Measurements from ENCODE around the gene CCDC60. TPM values are rescaled to one million over a fixed set of nuclear protein-coding genes. Genes with fewer than 3 reads are reported as not detected.

CCDC60 gene
- total RNA-seq, 1 donor from 2014 or later = not detected

- POLR2A ChIA-PET = no interaction called here
- Mint-ChIP-seq H3K4me1 (no peaks in the 10 kb centered on the region), H3K27ac (no peak overlapping the region), H3K36me3 (ENCODE audit: low read depth) (no peaks in the 10 kb centered on the region), H3K27me3 (peaks cover 13% of the 10 kb centered on the region), H3K4me3 (no peak overlapping the region), H3K9me3 (no peaks in the 10 kb centered on the region)
- no peak for DNase-seq
- CTCF ChIA-PET = no interaction called here
- intact Hi-C loops (cut with micrococcal nuclease) = no loop called here
- ATAC-seq (ENCODE audit: low read depth) = no peak
- TF ChIP-seq CTCF (IDR thresholded peaks at IDR 0.05) = no peak
Measured at GRCh38 chr12:119389687-119390086, 55.2 kb downstream of the CCDC60 start.

DNA sequence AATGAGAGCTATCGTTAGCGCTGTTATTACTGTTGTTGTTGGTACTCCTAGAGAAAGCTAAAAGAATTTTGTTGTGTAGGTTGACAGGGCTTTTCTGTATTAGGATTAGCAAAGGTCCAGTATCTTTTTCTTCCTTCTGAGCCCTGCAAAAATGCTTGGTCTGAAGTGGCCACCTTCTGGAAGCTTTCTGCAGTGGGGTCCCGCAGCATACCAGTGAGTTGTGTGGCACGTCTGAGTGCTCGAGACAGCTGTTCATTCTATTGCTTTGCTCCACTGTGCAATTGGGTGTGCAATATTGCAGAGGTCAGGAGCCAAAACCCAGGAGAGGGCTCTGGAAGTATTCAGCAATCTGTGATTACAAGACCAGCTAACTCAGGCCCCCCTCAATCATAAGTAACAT lies 57.1 kb downstream of the CCDC60 start:
- intact Hi-C loops (cut with micrococcal nuclease) = no loop called here
- Mint-ChIP-seq H3K27ac (no peak overlapping the region), H3K36me3 (ENCODE audit: low read depth) (no peaks in the 10 kb centered on the region), H3K4me1 (no peaks in the 10 kb centered on the region), H3K9me3 (no peaks in the 10 kb centered on the region), H3K27me3 (peaks cover 13% of the 10 kb centered on the region), H3K4me3 (no peak overlapping the region)
- TF ChIP-seq CTCF (IDR thresholded peaks at IDR 0.05) = no peak
- DNase-seq (no peak), ATAC-seq (ENCODE audit: low read depth) (no peak)
- ChIA-PET POLR2A (no interaction called here), CTCF (no interaction called here)

GRCh38 chr12:119393677-119394076 lies 59.1 kb downstream of the CCDC60 start:
- peaks cover 5% of the 10 kb centered on the region for H3K27me3 Mint-ChIP-seq
- DNase-seq (no peak), ATAC-seq (ENCODE audit: low read depth) (no peak)
- intact Hi-C loops (cut with micrococcal nuclease) = no loop called here
- H3K36me3 Mint-ChIP-seq (ENCODE audit: low read depth) = no peaks in the 10 kb centered on the region
- no peaks in the 10 kb centered on the region for H3K9me3 Mint-ChIP-seq
- H3K4me1 Mint-ChIP-seq = no peaks in the 10 kb centered on the region
- TF ChIP-seq CTCF (IDR thresholded peaks at IDR 0.05) = no peak
- H3K27ac Mint-ChIP-seq = no peak overlapping the region
- POLR2A ChIA-PET = no interaction called here
- CTCF ChIA-PET = no interaction called here
- no peak overlapping the region for H3K4me3 Mint-ChIP-seq

DNA sequence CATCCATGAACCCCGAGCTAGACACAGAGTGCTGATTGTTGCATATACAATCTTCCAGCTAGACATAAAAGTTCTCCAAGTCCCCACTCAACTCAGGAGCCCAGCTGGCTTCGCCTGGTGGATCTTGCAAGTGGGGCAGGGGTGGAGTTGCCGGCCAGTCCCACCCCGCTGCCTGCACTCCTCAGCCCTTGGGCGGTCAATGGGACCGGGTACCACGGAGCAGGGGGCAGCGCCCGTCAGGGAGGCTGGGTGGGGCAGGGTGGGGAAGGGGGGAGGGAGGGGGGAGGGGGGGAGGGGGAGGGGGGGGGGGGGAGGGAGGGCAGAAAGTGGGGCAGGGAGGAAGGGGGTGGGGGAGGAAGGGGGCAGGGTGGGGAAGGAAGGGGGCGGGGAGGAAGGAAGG lies 63.0 kb downstream of the CCDC60 start:
- Mint-ChIP-seq H3K9me3 (no peaks in the 10 kb centered on the region), H3K4me3 (no peak overlapping the region), H3K27ac (no peak overlapping the region), H3K36me3 (ENCODE audit: low read depth) (no peaks in the 10 kb centered on the region), H3K27me3 (no peaks in the 10 kb centered on the region), H3K4me1 (no peaks in the 10 kb centered on the region)
- ChIA-PET POLR2A (no interaction called here), CTCF (no interaction called here)
- ATAC-seq (ENCODE audit: low read depth) (no peak), DNase-seq (no peak)
- intact Hi-C loops (cut with micrococcal nuclease) = no loop called here
- no peak for TF ChIP-seq CTCF (IDR thresholded peaks at IDR 0.05)

DNA sequence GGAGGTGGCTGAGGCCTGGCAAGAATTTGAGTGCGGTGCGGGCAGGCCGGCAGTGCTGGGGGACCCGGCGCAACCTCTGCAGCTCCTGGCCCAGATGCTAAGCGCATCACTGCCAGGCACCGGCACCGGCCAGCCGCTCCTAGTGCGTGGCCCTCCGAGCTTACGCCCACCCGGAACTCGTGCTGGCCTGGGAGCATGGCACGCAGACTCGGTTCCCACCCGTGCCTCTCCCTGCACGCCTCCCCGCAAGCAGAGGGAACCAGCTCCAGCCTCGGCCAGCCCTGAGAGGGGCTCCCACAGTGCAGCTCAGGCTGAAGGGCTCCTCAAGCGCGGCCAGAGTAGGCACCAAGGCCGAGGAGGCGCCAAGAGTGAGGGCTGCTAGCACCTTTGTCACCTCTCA lies 63.7 kb downstream of the CCDC60 start:
- CTCF ChIA-PET = no interaction called here
- POLR2A ChIA-PET = no interaction called here
- H3K9me3 Mint-ChIP-seq = no peaks in the 10 kb centered on the region

More for the DNA sequence above, 63.7 kb downstream of the CCDC60 start:
- Mint-ChIP-seq H3K4me3 (no peak overlapping the region), H3K27me3 (no peaks in the 10 kb centered on the region), H3K4me1 (no peaks in the 10 kb centered on the region), H3K36me3 (ENCODE audit: low read depth) (no peaks in the 10 kb centered on the region), H3K27ac (no peak overlapping the region)
- ATAC-seq (ENCODE audit: low read depth) (no peak), DNase-seq (no peak)
- TF ChIP-seq CTCF (IDR thresholded peaks at IDR 0.05) = no peak
- intact Hi-C loops (cut with micrococcal nuclease) = no loop called here

Data from activated B cell treated with CpG ODN at 0.5 μM for 24 hours (primary cell).